GM12892 (cell line): Measurements from ENCODE around the gene ABHD15.

Experiments
- DNase-seq: peaks from one replicate; pipeline ENCODE4 v3.0.0; 2011; ENCODE audit not compliant: insufficient read length
- FAIRE-seq: peaks from 2 replicates; lab custom pipeline; 2011; peaks lifted over from hg19 to GRCh38; lab: Jason Lieb, UNC
- POLR2A ChIP-seq: IDR thresholded peaks from 2 replicates; pipeline ENCODE4 v1.6.1; 2011; ENCODE audit warnings: low read depth, low read length, control low read depth
- POLR2AphosphoS5 ChIP-seq: IDR thresholded peaks from 2 replicates; pipeline ENCODE4 v1.6.1; 2011; ENCODE audit warnings: low read depth, low read length, control low read depth
- TAF1 ChIP-seq: IDR thresholded peaks from 2 replicates; pipeline ENCODE4 v1.6.1; 2011; ENCODE audit warnings: low read depth, mild to moderate bottlenecking, control low read depth, low read length, borderline replicate concordance

Gene ABHD15

GRCh38 chr17:29571486-29571882 lies 4.6 kb upstream of the ABHD15 start:
- FAIRE-seq (no peak), DNase-seq (no peak)
- TF ChIP-seq POLR2A = no peak
- TF ChIP-seq POLR2AphosphoS5 = no peak
- TF ChIP-seq TAF1 = no peak

GRCh38 chr17:29570521-29570920 lies 3.7 kb upstream of the ABHD15 start:
- no peak for FAIRE-seq
- TF ChIP-seq POLR2A (no peak), POLR2AphosphoS5 (no peak)
- no peak for DNase-seq

GRCh38 chr17:29569245-29569950 lies 2.6 kb upstream of the ABHD15 start:
- FAIRE-seq (no peak), DNase-seq (no peak)
- TF ChIP-seq POLR2A (no peak), TAF1 (no peak), POLR2AphosphoS5 (no peak)

GRCh38 chr17:29568331-29569244 lies 1.8 kb upstream of the ABHD15 start, which contains the start of gene TP53I13:
Gene TP53I13 (plus strand): TSS chr17:29568701. CDS start chr17:29568759, 58 bp downstream.
- peak; percentile 81 for DNase-seq
- peak; percentile 96 for FAIRE-seq
- no peak for TF ChIP-seq TAF1
- peak; percentile 65; the same call in 1 of the 2 replicates for TF ChIP-seq POLR2A
- TF ChIP-seq POLR2AphosphoS5 = peak; percentile 54; the same call in 1 of the 2 replicates

GRCh38 chr17:29567554-29568330 lies 905 bp upstream of the ABHD15 start:
- DNase-seq = peak; percentile 81
- TF ChIP-seq POLR2A (no peak; the same call in 1 of the 2 replicates), POLR2AphosphoS5 (no peak), TAF1 (no peak)
- peak; percentile 56 for FAIRE-seq

DNA sequence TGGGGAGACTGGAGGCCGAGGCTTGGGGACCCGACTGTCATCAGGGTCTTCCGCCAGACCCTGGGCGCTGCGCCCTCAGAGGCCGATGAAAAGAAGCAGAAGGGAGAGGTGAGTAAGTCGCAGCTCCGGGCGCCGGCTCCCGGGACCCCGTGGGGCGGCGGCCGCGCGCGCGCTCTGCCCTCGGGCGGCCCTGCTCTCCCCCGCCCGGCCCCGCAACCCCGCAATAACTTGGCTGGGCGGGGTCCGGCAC lies 392 bp upstream of the ABHD15 start:
- DNase-seq = no peak
- no peak for FAIRE-seq
- no peak for TF ChIP-seq POLR2A
- no peak for TF ChIP-seq TAF1

DNA sequence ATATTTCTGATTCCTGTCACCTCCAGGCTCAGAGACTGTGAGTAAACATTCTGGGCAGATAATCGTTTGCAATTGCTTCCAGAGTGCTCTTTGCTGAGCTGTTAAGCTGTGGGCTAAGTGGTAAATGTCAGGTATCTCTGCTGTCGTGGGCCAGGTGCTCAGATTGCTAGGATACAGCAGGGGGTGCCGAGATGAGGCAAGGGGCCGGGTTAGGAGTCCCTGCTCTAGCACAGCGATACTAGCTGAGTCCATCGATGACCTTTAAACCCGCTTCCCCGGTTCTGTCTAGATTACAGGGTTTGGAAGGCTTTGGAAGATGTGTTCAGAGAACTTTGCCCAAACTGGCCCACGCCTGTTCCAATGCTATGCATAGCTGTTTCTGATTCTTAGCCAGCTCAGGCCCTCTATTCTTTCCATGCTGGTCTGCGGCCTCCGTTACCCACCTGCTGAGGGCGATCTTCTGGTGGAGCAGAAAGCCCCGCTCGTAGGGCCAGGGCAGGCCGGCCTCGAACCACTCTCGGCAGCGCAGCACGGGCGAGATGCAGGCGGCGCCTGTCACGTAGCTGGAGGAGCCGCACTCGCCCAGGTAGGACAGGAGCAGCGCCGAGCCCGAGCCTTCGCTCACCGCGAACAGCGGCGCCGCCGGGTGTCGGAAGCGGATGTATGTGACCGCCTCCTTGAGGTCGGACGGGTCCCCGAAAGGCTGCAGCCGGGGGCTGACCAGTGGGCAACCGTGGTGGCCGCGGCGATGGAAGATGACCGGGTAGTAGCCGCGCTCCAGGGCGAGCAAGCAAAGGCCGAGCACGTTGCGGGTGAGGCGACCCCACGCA lies 979 bp downstream of the ABHD15 start:
- no peak for TF ChIP-seq POLR2A
- TF ChIP-seq TAF1 = no peak
- TF ChIP-seq POLR2AphosphoS5 = no peak
- FAIRE-seq (peak; percentile 70), DNase-seq (peak; percentile 52)

- TF ChIP-seq POLR2A (no peak), POLR2AphosphoS5 (no peak), TAF1 (no peak)
- no peak for DNase-seq
These were observed 3.0 kb downstream of the ABHD15 start for GRCh38 chr17:29563816-29564215.

GRCh38 chr17:29562615-29563014 lies 4.2 kb downstream of the ABHD15 start:
- TF ChIP-seq POLR2AphosphoS5 = no peak
- no peak for TF ChIP-seq POLR2A
- TF ChIP-seq TAF1 = no peak
- FAIRE-seq = no peak
- DNase-seq = no peak

More at GRCh38 chr17:29563816-29564215, 3.0 kb downstream of the ABHD15 start:
- no peak for FAIRE-seq
